IPS-NIHi7 (cell line): ENCODE results near the gene TRIM3.

Source experiments
- DNase-seq: peaks from one replicate; pipeline ENCODE4 v3.0.0; 2012; ENCODE audit warnings: mixed read lengths; ENCODE audit errors: extremely low spot score

The TRIM3 gene

DNA sequence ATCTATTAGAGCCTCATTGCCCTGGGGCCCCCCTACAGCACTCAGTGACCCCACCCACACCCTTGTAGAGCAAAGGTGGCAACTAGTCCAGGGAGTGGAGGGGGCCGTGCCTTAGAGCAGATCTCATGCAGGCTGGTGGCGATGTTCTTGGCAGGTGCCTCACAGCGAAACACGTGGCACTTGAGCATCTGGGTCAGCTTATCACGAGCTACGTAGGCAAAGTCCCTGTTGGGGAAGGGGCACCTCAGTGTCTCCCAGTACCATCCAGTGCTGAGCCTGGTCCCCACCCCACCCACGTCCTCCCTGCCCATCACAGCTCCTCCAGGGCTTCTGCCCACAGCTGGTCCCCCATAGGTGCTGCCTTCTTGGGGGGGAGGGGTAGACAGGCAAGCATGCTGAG, 72.3 kb downstream of the TRIM3 start:
- no peak for DNase-seq

DNA sequence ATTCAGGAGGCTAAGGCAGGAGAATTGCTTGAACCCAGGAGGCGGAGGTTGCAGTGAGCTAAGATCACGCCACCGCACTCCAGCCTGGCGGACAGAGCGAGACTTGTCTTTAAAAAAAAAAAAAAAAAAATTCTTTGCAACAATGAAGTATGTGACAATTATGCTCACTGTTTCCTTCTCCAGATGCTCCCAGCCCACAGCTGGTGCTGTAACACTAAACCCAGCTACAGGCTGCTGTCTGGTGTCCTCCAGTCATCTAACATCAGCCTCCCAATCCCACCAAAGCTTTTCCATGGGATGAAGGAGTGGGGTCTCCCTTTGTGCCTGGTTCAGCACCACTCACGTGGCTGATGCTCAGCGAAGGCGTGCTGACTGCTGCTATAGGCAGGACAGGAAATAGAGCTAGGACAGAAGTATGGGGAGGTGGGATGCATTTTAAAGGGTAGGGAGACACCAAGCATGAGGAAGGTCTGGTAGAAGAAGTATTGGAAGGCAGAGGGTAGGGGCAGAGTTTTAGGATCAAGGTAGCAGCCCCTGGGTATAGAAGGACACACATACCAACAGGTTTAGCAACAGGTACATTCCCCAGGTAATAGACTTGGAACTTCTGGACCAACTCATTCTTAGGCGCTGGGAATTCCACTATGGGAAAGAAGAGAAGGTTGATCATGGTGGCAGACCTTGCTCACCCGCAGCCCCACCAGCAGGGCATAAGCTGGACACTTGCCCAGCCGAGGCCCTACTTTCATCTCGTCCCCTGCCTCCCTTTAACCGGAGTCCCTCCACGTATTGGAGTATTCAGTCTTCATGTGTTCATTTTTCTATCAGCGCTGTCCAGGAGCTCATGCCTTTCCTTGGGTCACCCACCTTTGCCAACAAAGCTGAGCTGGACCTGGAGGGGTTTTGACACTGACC, 73.1 kb downstream of the TRIM3 start:
- DNase-seq, result no peak
